Activated T-helper 9 cell treated with anti-CD3 and anti-CD28 coated beads, Interleukin-2, amount 50 U/mL, for 16 hours (primary cell): ENCODE data around the gene KIAA1755.

Experiments used
- DNase-seq: peaks from one replicate; pipeline ENCODE4 v3.0.0-alpha.2; 2020; ENCODE audit warnings: low read depth

The KIAA1755 gene

GRCh38 chr20:38260378-38261053 is at the start of gene KIAA1755:
TSS of gene KIAA1755 (minus strand) at chr20:38260735. CDS start at chr20:38260500, 235 bp downstream.
- no peak for DNase-seq

GRCh38 chr20:38308447-38308846 is 47.9 kb upstream of the KIAA1755 start:
- DNase-seq: no peak

- no peak for DNase-seq
These were observed 47.5 kb upstream of the KIAA1755 start for GRCh38 chr20:38308047-38308438.

GRCh38 chr20:38307371-38308046 is 47.0 kb upstream of the KIAA1755 start:
- DNase-seq: no peak

GRCh38 chr20:38306379-38306778 is 45.8 kb upstream of the KIAA1755 start:
- no peak for DNase-seq

GRCh38 chr20:38305541-38305940 is 45.0 kb upstream of the KIAA1755 start:
- no peak for DNase-seq

- DNase-seq: no peak
These were observed 44.4 kb upstream of the KIAA1755 start for GRCh38 chr20:38304845-38305447.

- no peak for DNase-seq
These were observed 43.4 kb upstream of the KIAA1755 start, which contains the start of gene BPI for GRCh38 chr20:38303908-38304379. TSS of gene BPI (plus strand) at chr20:38304156. CDS start at chr20:38304224, 68 bp downstream.

GRCh38 chr20:38302786-38303185 is 42.3 kb upstream of the KIAA1755 start:
- DNase-seq: no peak

- DNase-seq: no peak
These were observed 40.8 kb upstream of the KIAA1755 start for GRCh38 chr20:38301309-38301708.

- DNase-seq: no peak
These were observed 39.9 kb upstream of the KIAA1755 start for GRCh38 chr20:38300438-38300837.

- DNase-seq: no peak
These were observed 39.4 kb upstream of the KIAA1755 start for GRCh38 chr20:38299963-38300362.

- DNase-seq: no peak
These were observed 38.3 kb upstream of the KIAA1755 start for GRCh38 chr20:38298768-38299288.

- no peak for DNase-seq
These were observed 37.6 kb upstream of the KIAA1755 start for GRCh38 chr20:38297916-38298674.

- no peak for DNase-seq
These were observed 35.9 kb upstream of the KIAA1755 start for GRCh38 chr20:38296433-38296832.

- DNase-seq: no peak
These were observed 35.3 kb upstream of the KIAA1755 start for GRCh38 chr20:38295811-38296210.

GRCh38 chr20:38294076-38294591 is 33.6 kb upstream of the KIAA1755 start:
- DNase-seq: no peak

GRCh38 chr20:38293491-38294065 is 33.0 kb upstream of the KIAA1755 start:
- DNase-seq: no peak

GRCh38 chr20:38291966-38292365 is 31.4 kb upstream of the KIAA1755 start:
- no peak for DNase-seq

- DNase-seq: no peak
These were observed 30.6 kb upstream of the KIAA1755 start for GRCh38 chr20:38290829-38291814.
